Mucosa of descending colon (tissue), 3 donors: ENCODE data around the gene RHBDL2. TPM values are rescaled to one million over a fixed set of nuclear protein-coding genes. Genes with fewer than 3 reads are reported as not detected.

ENCODE experiments used
- ATAC-seq: fragments of 200-7000 bp; cut with Tn5 transposase; one replicate; pipeline ENCODE4 v1.9.1; 2020; ENCODE audit warnings: mild to moderate bottlenecking, moderate library complexity
- DNase-seq, 3 donors: peaks; one replicate each; pipeline ENCODE4 v3.0.0-alpha.2; 2020
- H3K36me3 ChIP-seq: fragments of 200-600 bp; one replicate; pipeline ENCODE4 v1.8.0; 2021; ENCODE audit warnings: low read depth, mild to moderate bottlenecking
- H3K4me1 ChIP-seq: fragments of 200-600 bp; one replicate; pipeline ENCODE4 v1.8.0; 2021; ENCODE audit warnings: low read depth, mild to moderate bottlenecking
- H3K4me3 ChIP-seq: fragments of 200-600 bp; one replicate; pipeline ENCODE4 v1.8.0; 2021; ENCODE audit warnings: mild to moderate bottlenecking
- H3K9me3 ChIP-seq: fragments of 200-600 bp; one replicate; pipeline ENCODE4 v1.8.0; 2021; ENCODE audit warnings: mild to moderate bottlenecking
- intact Hi-C, 2 donors: fragments of 100-400 bp; cut with DNase I in 1 of 2; cut with micrococcal nuclease in 1 of 2; formaldehyde crosslinking; loops; one replicate each; pipeline versions ENCODE4 v1.11.0 to v1.11.1; 2022; cut with DNase I, micrococcal nuclease
- total RNA-seq, 3 donors: library from RNA; stranded (reverse); fragmentation: NEBNext Ultra II Directional in 2 of 3; extraction: Animal tissue kit (Norgen Biotek cat#: 25700) in 2 of 3; gene quantifications; one replicate each; pipeline versions ENCODE4 v1.2.1 to v1.2.4, GENCODE V29; 2021 to 2023
- TF ChIP-seq, protein P1 (sequence below): fragments of 200-600 bp; IDR thresholded peaks from one replicate; pipeline ENCODE4 v1.8.0; 2022; ENCODE audit warnings: antibody characterized with exemption, mild to moderate bottlenecking
- donor health status: DM: no; HTN: no; CAD: no; lungs with moderate emphysema.
- donor health status: DM: no; HTN: no; CAD: no.
- donor health status: DM: no; HTN: yes; CAD: no.

Gene RHBDL2
- total RNA-seq, 3 donors from 2014 or later, result 16.6 to 50.5 (median 23.7) TPM

DNA sequence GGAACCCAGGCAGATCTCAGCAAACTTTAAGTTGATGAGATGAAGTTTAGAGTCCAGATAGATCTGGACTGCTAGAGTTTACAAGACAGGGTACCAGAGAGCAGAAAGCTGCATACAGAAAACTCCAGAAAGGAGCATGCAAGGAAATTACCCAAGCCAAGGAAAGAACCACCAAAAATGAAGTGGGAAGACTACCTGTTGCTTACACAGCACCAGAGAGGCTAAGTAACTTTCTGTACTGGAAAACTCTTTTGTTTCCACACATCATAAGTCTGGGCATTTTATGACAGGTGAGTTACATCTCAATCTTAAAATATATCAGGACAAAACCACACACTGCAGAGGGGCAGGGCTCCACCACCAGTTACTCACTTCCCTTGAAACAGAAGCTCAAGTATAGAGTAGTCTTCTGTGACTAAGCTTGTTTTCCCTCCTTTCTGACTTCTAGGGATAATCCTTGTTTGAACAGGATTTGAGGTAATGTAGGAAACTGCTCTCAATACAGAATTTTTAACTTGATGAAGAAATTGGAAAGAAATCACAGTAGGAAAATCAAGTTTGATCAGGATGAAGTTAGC, 42.9 kb downstream of the RHBDL2 start:
- H3K9me3 ChIP-seq, result no peaks in the 10 kb centered on the region
- TF ChIP-seq, protein P1, sequence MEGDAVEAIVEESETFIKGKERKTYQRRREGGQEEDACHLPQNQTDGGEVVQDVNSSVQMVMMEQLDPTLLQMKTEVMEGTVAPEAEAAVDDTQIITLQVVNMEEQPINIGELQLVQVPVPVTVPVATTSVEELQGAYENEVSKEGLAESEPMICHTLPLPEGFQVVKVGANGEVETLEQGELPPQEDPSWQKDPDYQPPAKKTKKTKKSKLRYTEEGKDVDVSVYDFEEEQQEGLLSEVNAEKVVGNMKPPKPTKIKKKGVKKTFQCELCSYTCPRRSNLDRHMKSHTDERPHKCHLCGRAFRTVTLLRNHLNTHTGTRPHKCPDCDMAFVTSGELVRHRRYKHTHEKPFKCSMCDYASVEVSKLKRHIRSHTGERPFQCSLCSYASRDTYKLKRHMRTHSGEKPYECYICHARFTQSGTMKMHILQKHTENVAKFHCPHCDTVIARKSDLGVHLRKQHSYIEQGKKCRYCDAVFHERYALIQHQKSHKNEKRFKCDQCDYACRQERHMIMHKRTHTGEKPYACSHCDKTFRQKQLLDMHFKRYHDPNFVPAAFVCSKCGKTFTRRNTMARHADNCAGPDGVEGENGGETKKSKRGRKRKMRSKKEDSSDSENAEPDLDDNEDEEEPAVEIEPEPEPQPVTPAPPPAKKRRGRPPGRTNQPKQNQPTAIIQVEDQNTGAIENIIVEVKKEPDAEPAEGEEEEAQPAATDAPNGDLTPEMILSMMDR, result no peak
- H3K4me1 ChIP-seq, result no peaks in the 10 kb centered on the region
- DNase-seq (no peak), ATAC-seq (no peak)
- no peaks in the 10 kb centered on the region for H3K36me3 ChIP-seq
- intact Hi-C loops, result no loop called here
- no peak overlapping the region for H3K4me3 ChIP-seq

- no peaks in the 10 kb centered on the region for H3K9me3 ChIP-seq
- no peak for ATAC-seq
Observed at GRCh38 chr1:38896169-38896568, 45.5 kb downstream of the RHBDL2 start.

DNA sequence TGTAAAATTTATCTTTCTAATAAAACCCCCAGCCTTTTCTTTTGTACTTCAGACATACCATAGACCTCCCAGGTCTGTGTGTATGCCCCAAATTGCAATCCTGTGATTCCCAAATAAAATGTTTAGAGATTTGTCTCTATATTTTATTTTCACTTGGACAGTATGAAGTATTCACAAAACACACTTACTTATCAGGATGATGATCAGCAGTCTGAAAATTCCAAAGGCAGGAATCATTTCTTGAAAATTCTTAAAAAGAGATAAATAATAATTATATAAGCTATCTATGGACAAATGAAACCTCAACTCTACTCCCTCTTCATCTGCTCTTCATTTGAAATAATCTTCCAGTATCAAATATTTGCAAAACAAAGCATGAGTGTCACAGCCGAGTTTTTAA, 48.7 kb downstream of the RHBDL2 start:
- Histone ChIP-seq H3K4me1 (no peaks in the 10 kb centered on the region), H3K4me3 (no peak overlapping the region), H3K36me3 (no peaks in the 10 kb centered on the region), H3K9me3 (no peaks in the 10 kb centered on the region)
- intact Hi-C loops, result no loop called here
- ATAC-seq (no peak), DNase-seq (no peak)
- TF ChIP-seq, protein P1, result no peak

More at GRCh38 chr1:38896169-38896568, 45.5 kb downstream of the RHBDL2 start:
- Histone ChIP-seq H3K4me3 (no peak overlapping the region), H3K36me3 (no peaks in the 10 kb centered on the region), H3K4me1 (no peaks in the 10 kb centered on the region)
- DNase-seq, result no peak
- intact Hi-C loops, result no loop called here
- TF ChIP-seq, protein P1, result no peak

DNA sequence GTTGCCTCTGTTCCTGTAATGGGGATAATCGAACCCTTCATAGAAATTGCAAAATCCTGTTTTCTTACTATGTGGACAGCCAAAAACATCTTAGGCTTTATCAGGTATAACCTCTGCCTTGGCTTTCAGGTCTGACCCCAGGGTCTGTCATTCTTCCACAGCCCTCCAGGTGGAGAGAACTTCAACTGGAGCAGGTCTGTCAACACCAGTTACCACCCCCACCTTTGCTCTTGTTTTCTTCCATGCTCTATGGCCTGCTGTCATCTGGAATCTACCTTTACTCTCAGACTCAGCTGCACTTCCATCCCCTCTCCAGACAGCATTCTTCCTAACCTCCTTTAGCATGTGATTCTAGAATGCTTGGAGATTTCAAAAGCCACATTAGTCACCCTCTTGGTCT, 49.9 kb downstream of the RHBDL2 start:
- Histone ChIP-seq H3K36me3 (no peaks in the 10 kb centered on the region), H3K4me1 (no peaks in the 10 kb centered on the region), H3K9me3 (no peaks in the 10 kb centered on the region), H3K4me3 (no peak overlapping the region)
- TF ChIP-seq, protein P1, result no peak
- ATAC-seq (no peak), DNase-seq (no peak)
- intact Hi-C loops, result no loop called here

DNA sequence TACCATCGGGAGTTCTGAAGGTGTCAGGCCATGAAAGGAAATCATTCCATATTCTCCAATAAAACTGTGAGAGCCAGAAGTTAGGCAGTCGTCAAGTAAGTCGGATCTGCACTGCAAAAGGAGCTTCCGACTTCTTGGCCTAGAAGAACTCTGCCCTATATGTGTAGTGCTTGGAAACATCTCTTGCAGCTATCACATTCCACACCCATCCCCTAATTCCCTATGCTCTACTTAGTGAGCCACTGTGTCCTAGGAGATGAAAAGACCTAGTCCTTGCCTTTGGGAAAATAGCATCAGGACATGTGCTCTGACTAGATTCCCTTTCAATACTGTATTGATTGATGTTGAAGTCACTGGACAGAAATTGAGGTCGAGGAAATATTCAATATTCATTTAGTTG, 52.0 kb downstream of the RHBDL2 start:
- no peaks in the 10 kb centered on the region for H3K9me3 ChIP-seq
- H3K4me1 ChIP-seq, result no peaks in the 10 kb centered on the region
- no peak for ATAC-seq
- intact Hi-C loops, result no loop called here
- no peak for DNase-seq
- TF ChIP-seq, protein P1, result no peak
- no peak overlapping the region for H3K4me3 ChIP-seq
- no peaks in the 10 kb centered on the region for H3K36me3 ChIP-seq
